Activated T-cell treated with anti-CD3 and anti-CD28 coated beads, Interleukin-2, amount 50 U/mL, for 4 hours (primary cell): ENCODE data around the gene FAM180A. TPM values are rescaled to one million over a fixed set of nuclear protein-coding genes. Genes with fewer than 3 reads are reported as not detected.
"Not testable (repeated sequence)": the region's sequence is repeated elsewhere in the genome, so short reads cannot be mapped to it uniquely, and the experiment has no call there.

Experiments used
- ATAC-seq, 2 donors: fragments of 200-7000 bp; cut with Tn5 transposase; one replicate each; pipeline ENCODE4 v1.10.0; 2021
- DNase-seq: peaks from one replicate; pipeline ENCODE4 v3.0.0-alpha.2; 2020
- H3K27me3 Mint-ChIP-seq: one replicate; pipeline ENCODE4 v1.8.0; 2021; ENCODE audit warnings: low read depth, mixed read lengths
- H3K36me3 Mint-ChIP-seq: one replicate; pipeline ENCODE4 v1.8.0; 2022; ENCODE audit warnings: mixed read lengths; ENCODE audit not compliant: insufficient read depth
- H3K4me1 Mint-ChIP-seq: one replicate; pipeline ENCODE4 v1.8.0; 2021; ENCODE audit warnings: low read depth, mixed read lengths
- H3K4me3 Mint-ChIP-seq: one replicate; pipeline ENCODE4 v1.8.0; 2021; ENCODE audit warnings: mild to moderate bottlenecking, moderate library complexity, mixed read lengths
- H3K9me3 Mint-ChIP-seq: one replicate; pipeline ENCODE4 v1.8.0; 2021; ENCODE audit warnings: mixed read lengths
- total RNA-seq, 3 donors: library from RNA; stranded (reverse); gene quantifications; one replicate each; pipeline ENCODE4 v1.2.1, GENCODE V29; 2021

FAM180A gene
- total RNA-seq, 3 donors from 2014 or later, result not detected

DNA sequence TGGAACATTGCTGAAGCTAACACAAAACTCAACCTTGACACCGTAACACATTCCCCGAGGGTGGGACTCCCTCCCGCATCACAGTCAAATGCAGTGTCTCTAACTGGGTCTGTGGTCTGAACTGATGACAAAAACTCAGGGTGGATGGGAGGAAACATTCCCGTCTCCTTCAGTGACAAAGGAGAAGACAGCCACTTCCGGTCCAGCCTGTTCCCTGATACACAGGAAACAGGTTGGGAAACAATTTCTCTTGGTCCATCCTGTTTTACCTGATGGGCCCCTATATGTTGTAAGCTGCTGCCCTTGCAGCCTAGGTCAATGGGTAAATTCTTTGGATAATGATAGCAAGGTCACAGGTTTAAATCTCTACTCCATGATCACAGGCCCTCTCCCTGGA, 41.0 kb downstream of the FAM180A start:
- Mint-ChIP-seq H3K27me3 (no peaks in the 10 kb centered on the region), H3K4me3 (no peak overlapping the region), H3K9me3 (no peaks in the 10 kb centered on the region), H3K4me1 (no peaks in the 10 kb centered on the region), H3K36me3 (no peaks in the 10 kb centered on the region)
- ATAC-seq (no peak), DNase-seq (no peak)

DNA sequence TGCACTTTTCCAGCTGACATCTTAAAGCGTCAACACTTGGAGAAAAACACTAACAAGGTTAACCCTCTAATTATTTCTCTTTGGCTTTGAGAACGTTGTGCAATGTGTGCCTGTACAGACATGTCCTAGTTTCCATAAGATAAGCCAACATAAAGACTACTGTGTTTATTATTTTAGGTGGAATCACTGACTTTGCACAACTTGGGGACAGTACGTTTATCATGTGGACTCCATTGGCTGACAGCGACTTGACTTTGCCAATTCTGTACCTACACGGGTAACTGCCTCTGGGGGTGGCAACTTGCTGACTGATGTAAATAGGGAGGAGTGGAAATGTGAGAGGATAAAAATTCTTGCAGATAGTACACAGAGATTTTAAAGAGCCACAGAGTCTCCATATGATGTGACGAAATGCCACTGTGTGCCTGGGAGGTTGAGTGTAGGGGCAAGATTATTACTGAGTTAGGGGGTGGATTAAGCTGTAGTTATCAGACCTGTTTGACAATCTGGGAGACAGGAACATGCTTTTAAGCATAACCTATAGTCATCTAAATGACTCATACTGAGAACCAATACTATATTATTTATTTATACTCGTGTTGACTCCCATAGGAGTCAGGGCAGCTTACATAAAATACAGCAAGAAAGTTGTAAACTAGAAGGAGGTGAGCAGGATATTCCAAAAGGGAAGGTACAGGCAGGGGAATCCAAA, 41.6 kb downstream of the FAM180A start:
- H3K4me1 Mint-ChIP-seq, result no peaks in the 10 kb centered on the region
- no peaks in the 10 kb centered on the region for H3K36me3 Mint-ChIP-seq
- no peak overlapping the region for H3K4me3 Mint-ChIP-seq

DNA sequence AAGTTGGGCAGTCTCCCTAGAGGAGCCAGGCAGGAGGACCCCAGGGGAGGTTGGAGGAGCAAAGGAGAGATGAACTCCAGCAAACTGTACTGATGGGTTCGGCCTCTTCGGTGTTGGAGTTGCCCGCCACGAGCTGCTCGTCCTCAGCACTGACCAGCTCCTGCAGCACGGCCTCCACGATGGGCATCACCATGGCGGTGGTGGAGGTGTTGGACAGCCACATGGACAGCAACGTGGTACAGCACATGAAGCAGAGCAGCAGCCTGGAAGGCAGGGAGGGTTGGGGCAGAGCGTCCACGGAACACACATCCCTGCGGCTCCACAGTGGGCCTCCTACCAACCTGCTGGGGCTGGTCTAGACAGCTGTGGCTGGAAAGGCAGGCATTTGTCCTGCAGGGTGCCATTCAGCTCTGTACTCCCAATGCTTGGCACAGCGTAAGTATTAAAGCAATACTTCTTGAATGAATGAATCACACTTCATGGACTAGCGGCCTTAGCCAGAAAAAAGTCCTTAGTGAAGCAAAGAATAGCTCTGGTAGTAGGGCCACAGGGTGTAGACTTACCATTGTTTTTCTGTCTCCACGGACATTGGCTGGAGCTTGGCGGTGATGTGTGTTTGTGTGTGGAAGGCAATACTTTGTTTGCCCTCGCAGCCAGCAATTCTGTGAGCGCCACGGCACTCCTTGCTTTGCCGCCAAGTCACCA, 42.4 kb downstream of the FAM180A start:
- H3K27me3 Mint-ChIP-seq, result no peaks in the 10 kb centered on the region
- H3K4me3 Mint-ChIP-seq, result no peak overlapping the region
- no peaks in the 10 kb centered on the region for H3K9me3 Mint-ChIP-seq
- H3K36me3 Mint-ChIP-seq, result no peaks in the 10 kb centered on the region
- no peaks in the 10 kb centered on the region for H3K4me1 Mint-ChIP-seq
- DNase-seq, result no peak
- no peak for ATAC-seq

More for the DNA sequence above, 41.6 kb downstream of the FAM180A start:
- DNase-seq (no peak), ATAC-seq (no peak)
- H3K27me3 Mint-ChIP-seq, result no peaks in the 10 kb centered on the region
- no peaks in the 10 kb centered on the region for H3K9me3 Mint-ChIP-seq

DNA sequence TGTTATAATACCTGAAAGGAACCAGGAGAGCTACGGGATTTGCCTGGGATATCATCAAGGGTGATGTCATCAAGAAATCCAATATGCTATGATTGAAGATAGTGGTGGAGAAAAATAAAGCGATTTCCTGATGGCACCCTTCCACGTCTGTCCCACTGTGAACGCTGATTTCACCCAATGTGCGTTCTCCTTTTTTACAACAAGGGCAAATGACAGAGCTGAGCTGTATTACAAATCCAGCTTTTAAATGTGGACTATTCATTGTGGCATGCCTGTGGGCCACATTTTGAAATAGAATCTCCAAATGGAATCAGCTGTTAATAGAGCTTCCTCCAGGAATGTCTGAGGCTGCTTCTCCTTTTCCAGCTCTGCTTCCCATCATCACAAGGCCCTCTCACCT, 43.9 kb downstream of the FAM180A start:
- H3K36me3 Mint-ChIP-seq, result peaks cover 2% of the 10 kb centered on the region
- no peaks in the 10 kb centered on the region for H3K4me1 Mint-ChIP-seq
- H3K4me3 Mint-ChIP-seq, result no peak overlapping the region
- no peak for DNase-seq
- no peaks in the 10 kb centered on the region for H3K9me3 Mint-ChIP-seq
- no peak for ATAC-seq
- H3K27me3 Mint-ChIP-seq, result no peaks in the 10 kb centered on the region

DNA sequence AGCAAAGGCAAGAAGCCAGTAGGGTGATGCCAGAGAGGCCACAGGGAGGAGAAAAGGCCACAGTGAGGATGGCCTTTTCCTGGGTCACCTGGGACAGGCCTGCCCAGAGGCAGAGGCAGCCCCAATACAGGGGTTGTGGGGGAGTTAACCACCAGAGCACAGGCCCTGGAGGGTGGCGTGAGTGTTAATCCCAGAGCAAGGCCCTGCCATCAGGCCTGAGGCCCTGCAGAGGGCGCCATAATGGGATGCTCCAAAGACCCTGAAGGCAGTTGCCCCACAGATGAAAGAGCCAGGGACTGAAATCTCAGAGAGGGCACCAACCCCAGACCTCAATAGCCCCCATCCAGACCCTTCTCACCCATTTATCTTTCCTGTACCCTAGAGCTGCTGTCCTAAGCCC, 44.5 kb downstream of the FAM180A start:
- no peaks in the 10 kb centered on the region for H3K27me3 Mint-ChIP-seq
- ATAC-seq (no peak), DNase-seq (no peak)
- no peaks in the 10 kb centered on the region for H3K9me3 Mint-ChIP-seq
- no peak overlapping the region for H3K4me3 Mint-ChIP-seq
- H3K36me3 Mint-ChIP-seq, result peaks cover 2% of the 10 kb centered on the region
- H3K4me1 Mint-ChIP-seq, result no peaks in the 10 kb centered on the region

DNA sequence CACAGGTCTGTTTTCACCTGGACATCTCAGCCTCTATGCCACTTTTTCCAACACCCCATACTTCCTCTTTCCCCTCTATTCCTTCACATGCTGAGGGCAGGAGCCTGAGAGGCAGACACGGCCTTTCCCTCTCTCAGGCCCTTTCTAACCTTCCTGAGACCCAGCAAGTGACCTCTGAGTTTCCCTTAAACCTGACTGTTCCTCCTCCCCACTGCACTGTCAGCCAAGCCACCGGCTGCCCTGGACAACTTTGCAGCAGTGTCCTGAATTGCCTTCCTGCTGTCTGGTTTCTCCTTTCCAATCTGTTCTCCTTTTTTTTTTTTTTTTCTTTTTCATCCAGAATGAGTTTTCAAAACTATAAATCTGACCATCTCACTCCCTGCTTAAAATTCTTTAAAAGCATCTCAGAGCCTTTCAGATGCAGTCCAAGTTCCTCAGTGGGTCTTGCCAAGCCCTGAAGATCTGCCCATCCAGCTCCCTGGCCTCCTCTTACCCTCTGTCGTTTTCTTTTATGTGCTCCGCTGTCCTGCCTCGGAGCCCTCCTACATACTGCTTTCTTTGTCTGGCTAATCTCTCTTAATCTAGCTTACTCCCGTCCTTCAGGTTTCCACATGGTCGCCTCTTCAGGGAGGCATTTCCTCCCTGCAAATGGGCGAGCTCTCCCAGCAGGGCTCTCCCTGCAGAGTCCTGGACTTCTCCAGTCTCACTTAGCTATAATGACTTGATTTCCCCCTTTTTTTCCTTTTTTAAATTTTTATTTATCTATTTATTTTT, 51.1 kb downstream of the FAM180A start:
- peaks cover 5% of the 10 kb centered on the region for H3K36me3 Mint-ChIP-seq
- no peak for ATAC-seq
- H3K4me1 Mint-ChIP-seq, result no peaks in the 10 kb centered on the region
- H3K27me3 Mint-ChIP-seq, result no peaks in the 10 kb centered on the region
- no peak for DNase-seq
- no peak overlapping the region for H3K4me3 Mint-ChIP-seq
- no peaks in the 10 kb centered on the region for H3K9me3 Mint-ChIP-seq

DNA sequence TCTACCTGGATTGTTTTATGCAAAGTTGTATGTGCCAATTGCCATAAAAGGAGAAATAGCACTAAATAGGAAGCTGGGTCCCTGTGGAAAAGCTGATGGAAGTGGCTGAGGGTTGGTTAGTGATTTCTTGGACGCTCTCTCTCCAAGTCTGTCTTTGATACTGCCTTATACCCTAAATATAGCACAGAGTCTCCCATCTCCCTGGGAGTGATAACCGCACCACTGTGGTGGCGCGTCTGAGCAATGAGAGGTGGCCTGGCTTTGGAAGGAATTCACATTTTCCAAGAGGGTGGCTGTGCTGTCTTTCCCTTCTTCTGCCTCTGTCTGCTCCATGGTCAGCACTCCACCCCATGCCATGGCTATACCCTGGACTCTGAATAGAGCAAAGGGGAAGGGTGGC, 55.1 kb downstream of the FAM180A start:
- DNase-seq, result no peak
- peaks cover 10% of the 10 kb centered on the region for H3K36me3 Mint-ChIP-seq

DNA sequence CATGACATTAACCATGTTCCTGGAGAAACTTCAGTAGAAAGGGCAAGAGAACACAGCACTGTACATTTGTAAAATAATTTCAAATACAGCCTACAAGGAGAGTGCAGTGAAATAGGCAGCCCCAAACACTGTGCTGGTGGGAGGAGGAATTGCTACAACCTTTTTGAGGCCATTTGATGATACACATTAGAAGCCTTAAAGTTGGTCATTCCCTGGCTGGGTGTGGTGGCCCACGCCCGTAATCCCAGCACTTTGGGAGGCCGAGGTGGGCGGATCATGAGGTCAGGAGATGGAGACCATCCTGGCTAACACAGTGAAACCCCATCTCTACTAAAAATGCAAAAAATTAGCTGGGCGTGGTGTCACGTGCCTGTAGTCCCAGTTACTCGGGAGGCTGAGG, 56.0 kb downstream of the FAM180A start:
- H3K36me3 Mint-ChIP-seq, H3K27me3 Mint-ChIP-seq, ATAC-seq, H3K4me1 Mint-ChIP-seq, DNase-seq, H3K4me3 Mint-ChIP-seq, H3K9me3 Mint-ChIP-seq: not testable (repeated sequence)

More for the DNA sequence above, 55.1 kb downstream of the FAM180A start:
- Mint-ChIP-seq H3K4me1 (no peaks in the 10 kb centered on the region), H3K4me3 (no peak overlapping the region), H3K27me3 (no peaks in the 10 kb centered on the region), H3K9me3 (no peaks in the 10 kb centered on the region)
- ATAC-seq, result no peak

DNA sequence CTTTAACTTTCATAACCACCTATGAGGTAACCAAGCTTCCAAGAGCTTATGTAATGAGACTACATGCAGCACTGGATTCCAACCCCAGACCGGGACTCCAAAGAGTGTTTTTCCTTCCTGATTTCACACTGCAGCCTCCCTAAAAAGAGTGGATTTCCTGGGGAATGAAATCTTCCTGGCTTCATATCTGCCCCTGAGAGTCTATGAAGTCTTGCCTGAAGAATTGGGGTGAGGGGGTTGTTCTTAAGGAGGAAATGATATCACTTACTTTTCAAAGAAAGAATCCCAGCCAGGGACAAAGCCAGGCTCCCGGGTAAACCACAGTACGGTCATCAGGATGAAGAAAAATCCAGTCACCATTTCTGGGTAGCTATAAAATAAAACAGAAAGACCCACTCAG, 56.6 kb downstream of the FAM180A start:
- no peak overlapping the region for H3K4me3 Mint-ChIP-seq
- ATAC-seq, result no peak
- H3K36me3 Mint-ChIP-seq, result peaks cover 14% of the 10 kb centered on the region
- no peaks in the 10 kb centered on the region for H3K27me3 Mint-ChIP-seq
- H3K4me1 Mint-ChIP-seq, result no peaks in the 10 kb centered on the region
- no peak for DNase-seq
- H3K9me3 Mint-ChIP-seq, result no peaks in the 10 kb centered on the region

DNA sequence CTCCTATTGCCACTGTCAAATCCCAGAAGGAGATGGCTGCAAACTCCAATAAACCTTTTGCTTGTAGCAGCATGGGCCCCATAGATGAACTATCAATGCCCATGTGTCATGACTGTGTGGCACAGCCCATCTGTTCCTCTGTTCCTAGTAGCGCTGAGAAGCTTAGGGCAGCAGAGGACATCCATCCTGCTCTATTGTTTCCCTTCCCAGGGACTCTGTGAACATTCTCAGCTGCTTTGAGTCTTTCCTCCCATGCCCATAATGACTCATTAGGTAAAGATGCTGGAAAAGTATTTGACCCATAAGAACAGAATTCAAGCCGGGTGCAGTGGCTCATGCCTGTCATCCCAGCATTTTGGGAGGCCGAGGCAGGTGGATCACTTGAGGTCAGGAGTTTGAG, 58.0 kb downstream of the FAM180A start:
- no peak for DNase-seq
- Mint-ChIP-seq H3K4me3 (no peak overlapping the region), H3K4me1 (no peaks in the 10 kb centered on the region), H3K36me3 (peaks cover 14% of the 10 kb centered on the region), H3K27me3 (no peaks in the 10 kb centered on the region), H3K9me3 (no peaks in the 10 kb centered on the region)
- ATAC-seq, result no peak

DNA sequence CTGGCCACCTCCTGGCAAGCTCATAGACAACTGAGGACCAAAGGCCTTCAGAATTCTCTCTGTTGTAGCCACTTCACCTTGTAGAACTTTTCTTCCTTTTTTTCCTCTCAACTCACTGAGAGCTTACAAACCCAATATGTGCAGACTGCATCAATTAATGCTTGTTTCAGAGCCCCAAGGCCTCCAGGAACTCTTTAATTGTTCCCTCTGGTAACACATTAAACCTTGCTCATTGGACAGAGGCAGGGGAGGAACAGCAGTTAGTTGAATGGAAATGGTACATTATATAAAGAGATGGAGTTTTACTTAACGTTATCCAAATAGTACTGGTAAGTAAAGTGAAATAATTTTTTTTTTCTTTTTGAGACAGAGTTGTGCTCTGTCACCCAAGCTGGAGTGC, 61.1 kb downstream of the FAM180A start:
- no peaks in the 10 kb centered on the region for H3K4me1 Mint-ChIP-seq
- H3K4me3 Mint-ChIP-seq, result no peak overlapping the region
- ATAC-seq (no peak), DNase-seq (no peak)
- peaks cover 10% of the 10 kb centered on the region for H3K36me3 Mint-ChIP-seq
- H3K9me3 Mint-ChIP-seq, result no peaks in the 10 kb centered on the region
- H3K27me3 Mint-ChIP-seq, result no peaks in the 10 kb centered on the region

DNA sequence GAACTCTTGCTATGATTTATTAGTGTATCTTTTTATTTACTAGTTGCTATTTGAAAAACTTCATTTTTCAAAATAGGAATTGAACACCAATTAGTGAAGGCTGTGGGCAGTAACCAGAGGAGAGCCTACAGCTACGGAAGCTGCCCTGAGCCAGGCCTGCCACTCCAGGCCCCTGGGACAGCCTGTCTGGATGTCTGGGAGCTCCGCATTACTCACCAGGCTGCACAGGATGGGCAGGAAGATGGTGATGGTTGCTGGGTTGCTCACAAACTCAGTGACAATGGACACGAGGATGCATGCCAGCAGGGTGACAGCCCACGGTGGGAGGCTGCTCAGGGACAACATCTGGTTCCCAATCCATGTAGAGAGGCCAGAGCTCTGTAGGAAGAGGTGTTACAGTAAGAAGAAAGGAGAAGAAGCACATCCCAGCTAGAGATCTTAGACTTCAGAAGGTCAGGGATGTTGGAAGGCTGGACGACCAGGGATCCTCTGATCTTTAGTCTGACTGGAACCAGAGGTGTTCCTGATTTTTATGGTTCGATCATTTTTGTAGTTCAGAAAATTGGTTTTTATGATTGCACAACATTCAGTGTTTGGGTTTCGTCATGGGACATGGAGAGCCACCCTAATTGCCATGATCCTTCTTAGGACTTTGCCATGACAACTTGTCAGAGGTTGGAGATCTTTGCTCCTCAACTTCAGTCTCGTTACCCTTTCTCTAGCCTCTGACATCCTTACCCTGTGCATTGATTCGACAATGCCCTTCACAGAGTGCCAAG, 63.1 kb downstream of the FAM180A start:
- no peaks in the 10 kb centered on the region for H3K4me1 Mint-ChIP-seq
- DNase-seq (no peak), ATAC-seq (no peak)
- H3K9me3 Mint-ChIP-seq, result no peaks in the 10 kb centered on the region
- H3K36me3 Mint-ChIP-seq, result peaks cover 12% of the 10 kb centered on the region
- H3K4me3 Mint-ChIP-seq, result no peak overlapping the region
- no peaks in the 10 kb centered on the region for H3K27me3 Mint-ChIP-seq

DNA sequence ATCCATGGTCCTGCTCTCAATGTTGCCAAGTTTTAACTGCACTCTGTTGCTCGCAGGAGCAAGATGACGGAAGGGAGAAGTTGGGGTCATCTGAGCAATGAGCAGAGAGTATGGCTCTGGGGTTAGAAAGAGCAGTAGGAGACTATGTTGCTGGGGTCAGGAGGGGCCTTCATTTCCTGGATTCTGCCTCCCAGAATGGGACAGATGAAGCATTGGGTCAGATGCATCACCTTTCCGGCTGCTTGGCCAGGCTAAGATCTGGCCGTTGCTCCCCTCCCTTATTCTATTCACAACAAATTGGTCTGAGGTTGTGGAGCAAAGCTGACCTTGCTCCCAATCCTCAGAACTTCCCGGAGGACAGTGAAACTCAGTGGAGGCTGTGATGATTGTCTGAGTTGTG, 63.9 kb downstream of the FAM180A start:
- H3K9me3 Mint-ChIP-seq, result no peaks in the 10 kb centered on the region
- no peak overlapping the region for H3K4me3 Mint-ChIP-seq
- H3K27me3 Mint-ChIP-seq, result no peaks in the 10 kb centered on the region
- DNase-seq, result no peak
- peaks cover 7% of the 10 kb centered on the region for H3K36me3 Mint-ChIP-seq
- no peak for ATAC-seq
- H3K4me1 Mint-ChIP-seq, result no peaks in the 10 kb centered on the region

DNA sequence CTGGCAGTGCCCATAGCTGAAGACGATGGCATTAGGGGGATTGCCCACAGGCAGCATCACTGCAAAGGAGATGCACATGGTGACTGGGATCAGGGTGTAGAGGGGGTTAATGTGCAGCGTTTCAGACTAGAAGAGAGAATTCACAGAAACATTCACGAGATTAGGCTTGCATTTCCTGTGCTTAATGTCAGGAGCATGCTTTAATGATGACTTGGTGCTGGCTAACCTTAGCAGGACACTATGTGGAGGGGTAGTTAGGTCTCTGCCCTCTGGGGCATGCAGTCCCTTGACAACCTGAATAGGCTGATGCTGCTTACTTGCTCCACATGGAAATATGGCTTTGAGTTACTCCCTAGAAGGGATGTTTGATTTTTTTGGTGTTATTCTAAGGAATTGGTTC, 64.5 kb downstream of the FAM180A start:
- no peak for DNase-seq
- no peak overlapping the region for H3K4me3 Mint-ChIP-seq
- H3K4me1 Mint-ChIP-seq, result no peaks in the 10 kb centered on the region
- H3K9me3 Mint-ChIP-seq, result no peaks in the 10 kb centered on the region
- no peak for ATAC-seq
- no peaks in the 10 kb centered on the region for H3K27me3 Mint-ChIP-seq
- peaks cover 10% of the 10 kb centered on the region for H3K36me3 Mint-ChIP-seq
